LNCAP (cell line): ENCODE data around the gene GLT6D1.

Experiments used
- TF ChIP-seq, protein P1 (sequence below): fragments of 450-650 bp; IDR thresholded peaks from 2 replicates; pipeline ENCODE4 v1.5.1; 2017; ENCODE audit warnings: mild to moderate bottlenecking

Gene GLT6D1

DNA sequence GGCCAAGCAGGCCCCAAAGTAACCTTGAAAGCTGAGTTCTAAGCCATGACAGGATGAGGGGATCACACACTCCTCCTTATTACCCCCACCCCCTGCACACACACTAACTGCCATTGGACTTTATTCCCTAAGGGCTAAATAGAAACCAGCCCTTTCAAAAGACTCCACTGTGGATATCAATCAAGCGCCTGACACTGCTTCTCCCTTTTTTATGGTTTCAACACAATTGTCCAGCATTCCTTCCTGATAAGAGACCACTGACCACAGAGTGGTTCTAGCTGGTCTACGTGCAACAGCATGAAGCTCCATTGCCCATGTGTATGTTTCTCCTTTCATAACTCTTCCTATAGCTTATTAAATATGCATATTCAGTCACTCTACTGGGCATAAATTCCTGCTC lies 43.1 kb downstream of the GLT6D1 start:
- TF ChIP-seq, protein P1, sequence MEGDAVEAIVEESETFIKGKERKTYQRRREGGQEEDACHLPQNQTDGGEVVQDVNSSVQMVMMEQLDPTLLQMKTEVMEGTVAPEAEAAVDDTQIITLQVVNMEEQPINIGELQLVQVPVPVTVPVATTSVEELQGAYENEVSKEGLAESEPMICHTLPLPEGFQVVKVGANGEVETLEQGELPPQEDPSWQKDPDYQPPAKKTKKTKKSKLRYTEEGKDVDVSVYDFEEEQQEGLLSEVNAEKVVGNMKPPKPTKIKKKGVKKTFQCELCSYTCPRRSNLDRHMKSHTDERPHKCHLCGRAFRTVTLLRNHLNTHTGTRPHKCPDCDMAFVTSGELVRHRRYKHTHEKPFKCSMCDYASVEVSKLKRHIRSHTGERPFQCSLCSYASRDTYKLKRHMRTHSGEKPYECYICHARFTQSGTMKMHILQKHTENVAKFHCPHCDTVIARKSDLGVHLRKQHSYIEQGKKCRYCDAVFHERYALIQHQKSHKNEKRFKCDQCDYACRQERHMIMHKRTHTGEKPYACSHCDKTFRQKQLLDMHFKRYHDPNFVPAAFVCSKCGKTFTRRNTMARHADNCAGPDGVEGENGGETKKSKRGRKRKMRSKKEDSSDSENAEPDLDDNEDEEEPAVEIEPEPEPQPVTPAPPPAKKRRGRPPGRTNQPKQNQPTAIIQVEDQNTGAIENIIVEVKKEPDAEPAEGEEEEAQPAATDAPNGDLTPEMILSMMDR = no peak

- TF ChIP-seq, protein P1 = no peak
Observed at GRCh38 chr9:135592625-135593024, 46.7 kb downstream of the GLT6D1 start.

- TF ChIP-seq, protein P1 = no peak
Observed at GRCh38 chr9:135592331-135592590, 47.1 kb downstream of the GLT6D1 start.

GRCh38 chr9:135591506-135592330 lies 47.6 kb downstream of the GLT6D1 start:
- TF ChIP-seq, protein P1 = no peak

GRCh38 chr9:135590486-135591079 lies 48.8 kb downstream of the GLT6D1 start:
- TF ChIP-seq, protein P1 = no peak

DNA sequence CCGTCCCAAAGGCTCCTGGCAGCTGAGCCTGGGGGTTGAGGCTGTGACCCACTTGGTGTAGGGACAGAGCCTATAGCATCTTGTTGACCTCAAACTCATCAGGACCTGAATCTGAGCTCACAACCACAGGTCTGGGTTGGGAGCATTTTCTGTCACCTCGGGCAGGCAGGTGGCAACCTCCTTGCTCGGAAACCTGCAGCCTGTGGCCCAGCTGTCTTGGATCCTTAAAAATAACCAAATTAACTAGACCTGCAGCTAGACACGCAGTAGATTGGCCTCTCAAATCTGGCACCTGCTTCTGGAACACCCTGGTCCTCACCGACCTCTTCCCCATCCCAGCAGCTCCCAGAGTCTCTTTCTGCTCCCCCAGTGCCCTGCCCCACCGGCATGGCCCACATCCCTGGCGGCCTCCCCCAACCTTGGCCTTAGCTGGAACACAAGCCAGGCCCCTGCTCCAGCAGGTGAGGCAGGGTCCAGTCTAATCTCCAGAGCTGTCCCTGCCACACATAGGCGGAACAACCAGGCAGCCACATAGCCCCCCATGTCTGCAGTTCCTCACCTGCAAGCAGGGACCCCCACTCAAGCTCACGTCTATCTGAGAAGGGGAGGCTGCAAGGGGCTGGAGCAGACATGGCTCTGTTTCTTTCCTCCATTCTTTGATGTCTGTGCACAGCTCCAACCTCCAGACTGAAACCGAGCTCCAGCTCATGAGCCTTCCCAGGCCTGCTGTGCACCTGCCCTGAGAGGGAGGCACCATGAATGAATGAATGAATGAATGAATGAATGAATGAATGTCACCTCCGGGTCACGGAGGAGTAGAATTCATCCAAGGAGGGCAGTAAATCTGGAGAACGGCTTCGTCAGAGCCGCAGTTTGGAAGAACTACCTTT lies 49.5 kb downstream of the GLT6D1 start:
- TF ChIP-seq, protein P1 = no peak

GRCh38 chr9:135588886-135589595 lies 50.3 kb downstream of the GLT6D1 start:
- TF ChIP-seq, protein P1 = no peak
